Renal pelvis (tissue), 12 donors: ENCODE measurements around the gene ASB17. TPM values are rescaled to one million over a fixed set of nuclear protein-coding genes. Genes with fewer than 3 reads are reported as not detected.
"Not testable (repeated sequence)": the region's sequence is repeated elsewhere in the genome, so short reads cannot be mapped to it uniquely, and the experiment has no call there.

Experiments used
- DNase-seq: peaks from one replicate; pipeline ENCODE4 v3.0.0-alpha.2; 2013
- long read RNA-seq, 16 experiments: transcript quantifications; one replicate each; lab custom pipeline, GENCODE V29; 2026
- polyA plus RNA-seq, 3 donors: library from polyadenylated mRNA; unstranded; fragments of 120-200 nt; gene quantifications; one replicate each; pipeline ENCODE4 v1.2.1, GENCODE V29; 2013; ENCODE audit not compliant: insufficient read length in 3 of 3

ASB17 gene, protein sequence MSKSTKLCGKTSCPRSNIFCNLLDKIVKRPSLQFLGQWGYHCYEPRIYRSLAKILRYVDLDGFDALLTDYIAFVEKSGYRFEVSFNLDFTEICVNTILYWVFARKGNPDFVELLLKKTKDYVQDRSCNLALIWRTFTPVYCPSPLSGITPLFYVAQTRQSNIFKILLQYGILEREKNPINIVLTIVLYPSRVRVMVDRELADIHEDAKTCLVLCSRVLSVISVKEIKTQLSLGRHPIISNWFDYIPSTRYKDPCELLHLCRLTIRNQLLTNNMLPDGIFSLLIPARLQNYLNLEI
- polyA plus RNA-seq = not detected
- long read RNA-seq, donor 1 = 0 reads
- long read RNA-seq, donor 2 = 0 reads
- long read RNA-seq, donor 3 = 0 reads
- long read RNA-seq, donor 4 = 0 reads
- long read RNA-seq, donor 5 = 0 reads
- long read RNA-seq, donor 6 = 0 reads
- long read RNA-seq, donor 7 = 0 reads
- long read RNA-seq, donor 8 = 0 reads
- long read RNA-seq, donor 9 = 0 reads
- long read RNA-seq, donor 10 = 0 reads
- long read RNA-seq, donor 11 = 0 reads
- long read RNA-seq, donor 12 = 0 reads
- long read RNA-seq, donor 13 = 0 reads
- long read RNA-seq, donor 14 = 0 reads
- long read RNA-seq, donor 15 = 0 reads
- long read RNA-seq, donor 16 = 0 reads

DNA sequence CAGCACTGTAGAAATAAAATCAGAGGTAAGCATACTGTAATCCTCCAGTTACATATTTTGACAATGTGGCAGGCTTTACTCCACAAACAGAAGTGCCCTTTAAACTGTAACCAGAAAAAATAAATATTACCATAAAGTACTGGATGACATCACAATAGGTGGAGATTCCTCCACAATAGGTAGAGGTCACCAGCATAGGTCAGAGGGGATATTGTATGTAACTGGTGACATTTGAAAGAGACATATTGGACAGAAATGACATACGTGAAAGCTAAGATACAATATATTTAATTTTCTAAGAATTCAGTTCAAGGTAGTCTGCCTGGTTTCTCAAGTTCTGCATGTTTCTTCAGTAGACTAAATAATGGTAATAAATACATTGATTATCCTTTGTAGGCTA, at the start of gene ASB17:
ASB17 (minus strand) TSS at position 101 of the 400 bp plus-strand sequence. CDS start 113 bp downstream, outside the sequence.
- DNase-seq = no peak

DNA sequence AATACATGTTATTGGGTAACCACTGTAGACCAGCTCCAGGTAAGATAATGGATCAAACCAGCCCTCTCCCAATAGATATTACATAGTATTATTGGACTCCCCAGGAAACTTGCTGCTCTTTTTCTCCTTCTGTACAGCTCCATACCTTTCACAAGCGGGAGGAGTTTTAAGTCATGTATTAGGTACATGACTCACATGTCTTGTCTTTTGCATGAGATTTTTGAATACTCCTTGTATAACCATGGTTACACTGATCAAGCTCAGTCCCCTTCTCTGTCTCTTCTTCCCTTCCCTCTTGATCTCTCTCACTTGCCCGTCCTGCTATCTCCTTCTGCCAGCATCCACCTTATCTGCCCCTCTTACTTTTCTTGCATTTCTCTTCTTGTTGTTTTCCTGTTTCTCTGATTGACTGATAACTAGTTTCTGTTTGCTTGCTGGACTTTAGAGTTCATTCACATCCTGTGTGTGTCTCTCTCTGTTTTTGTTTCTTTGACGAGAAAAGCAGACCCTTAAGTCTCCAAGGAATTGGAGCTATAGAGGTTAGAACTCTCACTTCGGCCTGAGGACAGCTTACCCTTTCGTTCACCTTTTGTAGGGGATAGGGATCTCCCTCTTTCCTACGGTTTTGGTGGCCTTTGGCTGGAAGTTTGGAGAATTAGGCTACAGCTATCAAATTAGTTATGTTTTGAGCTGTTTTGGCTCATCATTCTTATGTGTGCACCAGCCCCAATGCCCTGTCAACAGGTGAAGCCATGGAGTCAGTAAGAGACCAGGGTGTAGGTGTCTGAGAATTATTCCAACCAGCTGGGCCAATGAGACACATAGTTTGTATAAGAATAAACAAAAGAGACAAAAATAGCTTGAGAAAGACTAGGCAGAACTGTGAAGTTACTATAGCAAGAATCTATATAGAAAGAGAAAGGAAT, 49.0 kb upstream of the ASB17 start:
- DNase-seq = no peak

DNA sequence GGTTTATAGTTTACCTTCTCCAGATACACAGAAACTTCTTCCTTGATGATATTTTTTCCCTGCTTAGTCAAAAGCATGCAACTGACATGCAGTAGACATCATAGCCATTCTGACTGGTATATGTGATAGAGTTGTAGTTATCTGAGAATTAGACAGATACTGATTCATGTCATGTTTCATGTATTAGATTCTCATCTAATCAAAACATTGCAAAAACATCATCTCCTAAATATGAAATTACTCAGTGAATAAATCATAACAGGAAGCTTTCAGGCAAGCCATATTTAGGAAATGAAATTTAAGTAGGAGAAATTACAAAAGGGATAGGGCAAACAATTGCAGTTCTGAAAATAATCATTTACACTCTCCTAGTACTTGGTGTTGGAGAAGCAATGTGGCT, 38.4 kb upstream of the ASB17 start:
- DNase-seq = no peak

DNA sequence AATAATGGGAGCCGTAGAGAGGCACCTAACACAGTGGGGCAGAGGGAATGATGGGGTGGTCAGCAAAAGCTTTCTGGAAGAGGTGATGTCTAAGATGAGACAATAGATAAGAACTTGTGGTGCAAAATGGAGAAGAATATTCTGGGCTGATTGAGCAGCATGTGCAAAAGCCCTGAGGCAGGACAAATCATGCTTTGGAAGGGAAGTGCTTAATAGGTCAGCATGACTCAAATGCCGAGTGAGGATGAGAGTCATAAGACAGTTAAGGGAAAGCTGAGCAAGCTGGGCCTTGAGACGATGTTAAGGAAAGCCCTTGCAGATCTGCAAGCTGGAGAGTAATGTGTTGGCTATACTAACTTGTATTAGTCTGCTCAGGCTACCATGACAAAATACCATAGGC, 37.3 kb upstream of the ASB17 start:
- DNase-seq = no peak

DNA sequence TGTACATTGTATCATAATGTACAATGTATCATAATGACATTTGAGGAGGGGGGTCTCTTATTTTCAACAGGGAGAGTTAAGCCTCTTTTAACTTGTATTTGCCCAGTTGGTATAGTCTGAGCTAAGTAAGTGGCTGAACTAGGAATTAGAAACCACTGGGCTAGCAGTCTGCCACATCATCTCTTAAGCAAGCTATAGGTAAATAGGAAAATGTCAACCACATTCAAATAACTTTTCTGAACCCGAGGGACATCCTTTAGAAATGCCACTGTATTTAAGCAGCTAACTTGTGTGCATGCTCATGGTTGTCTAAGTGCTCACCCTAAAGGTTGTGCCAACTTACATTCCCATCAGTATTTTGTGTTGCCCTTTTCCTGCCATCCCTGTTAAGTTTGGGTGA, 35.5 kb upstream of the ASB17 start:
- no peak for DNase-seq

DNA sequence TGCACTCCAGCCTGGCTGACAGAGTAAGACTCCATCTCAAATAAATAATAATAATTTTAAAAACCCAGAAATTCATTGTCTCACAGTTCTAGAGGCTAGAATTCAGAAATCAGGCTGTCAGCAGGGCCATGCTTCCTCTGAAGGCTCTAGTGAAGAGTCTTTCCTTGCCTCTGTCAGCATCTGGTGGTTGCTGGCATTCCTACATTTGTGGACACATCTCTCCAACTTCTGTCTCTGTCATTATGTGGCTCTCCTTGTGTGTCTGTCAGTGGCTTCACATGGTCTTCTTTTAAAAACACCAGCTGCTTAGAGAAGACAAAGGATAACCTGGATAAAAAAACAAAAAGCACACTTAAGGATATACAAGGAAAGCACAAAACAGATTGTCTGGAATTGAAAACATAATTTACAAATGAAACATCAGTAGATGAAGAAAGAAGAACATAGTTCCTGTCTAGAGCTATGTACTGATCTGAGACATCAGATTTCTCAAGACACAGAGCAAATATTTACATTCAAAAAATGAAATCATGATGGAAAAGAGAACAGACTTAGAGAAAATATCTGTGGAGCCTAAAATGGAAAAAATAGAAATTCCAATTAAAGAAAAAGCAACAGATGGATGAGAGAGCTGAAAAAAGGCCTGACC, 32.7 kb upstream of the ASB17 start:
- no peak for DNase-seq

DNA sequence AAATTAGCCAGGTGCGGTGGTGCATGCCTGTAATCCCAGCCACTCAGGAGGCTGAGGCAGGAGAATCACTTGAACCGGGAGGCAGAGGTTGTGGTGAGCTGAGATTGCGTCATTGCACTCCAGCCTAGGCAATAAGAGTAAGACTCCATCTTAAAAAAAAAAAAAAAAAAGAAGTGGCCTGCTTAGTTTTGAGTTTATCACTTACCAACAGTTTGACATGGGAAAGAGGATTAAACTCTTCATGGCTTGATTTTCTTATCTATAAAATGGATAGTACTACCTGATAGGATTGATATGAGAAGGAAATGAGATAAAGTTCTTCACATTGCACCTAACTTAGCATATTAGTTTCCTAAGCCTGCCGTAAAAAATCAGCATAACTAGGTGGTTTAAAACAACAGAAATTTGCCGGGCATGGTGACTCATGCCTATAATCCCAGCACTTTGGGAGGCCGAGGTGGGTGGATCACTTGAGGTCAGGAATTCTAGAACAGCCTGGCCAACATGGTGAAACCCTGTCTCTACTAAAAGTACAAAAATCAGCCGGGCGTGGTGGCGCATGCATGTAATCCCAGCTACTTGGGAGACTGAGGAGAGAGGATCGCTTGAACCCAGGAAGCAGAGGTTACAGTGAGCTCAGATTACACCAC, 32.0 kb upstream of the ASB17 start:
- not testable (repeated sequence) for DNase-seq

DNA sequence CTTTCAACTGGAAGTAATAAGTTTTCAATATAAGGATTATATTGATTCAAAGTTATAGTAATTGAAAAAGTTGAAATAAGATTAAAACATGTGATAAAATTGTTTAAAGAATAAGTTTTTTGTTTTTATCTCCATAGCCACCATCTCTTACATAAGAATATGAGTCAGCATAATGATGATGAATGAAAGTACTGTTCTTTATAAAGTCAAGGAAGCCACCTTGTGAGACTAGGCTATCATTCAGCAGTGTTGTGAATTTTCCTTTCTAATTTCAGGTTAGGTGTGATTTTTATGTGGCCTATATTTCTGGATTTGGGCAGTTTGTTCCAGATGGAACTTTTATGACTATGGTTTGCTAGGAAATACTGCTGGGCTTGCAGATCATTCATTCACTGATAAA, 22.4 kb upstream of the ASB17 start:
- DNase-seq = no peak

DNA sequence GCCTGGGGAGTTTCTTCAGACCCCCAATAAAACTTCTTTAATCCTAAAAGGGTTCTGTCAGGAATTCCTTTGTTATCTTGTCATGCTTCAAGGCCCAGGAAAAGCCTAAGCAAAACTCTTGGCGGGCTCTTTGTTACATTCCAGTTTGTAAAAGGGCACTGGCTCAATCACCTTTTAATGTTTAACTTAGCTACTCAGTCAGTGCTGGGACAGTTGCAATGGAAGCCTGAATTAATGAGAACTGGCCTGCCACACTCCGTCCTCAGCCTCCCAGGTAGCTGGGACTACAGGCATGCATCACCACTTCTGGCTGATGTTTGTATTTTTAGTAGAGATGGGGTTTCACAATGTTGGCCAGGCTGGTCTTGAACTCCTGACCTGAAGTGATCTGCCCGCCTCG, 21.3 kb upstream of the ASB17 start:
- peak; percentile 15 for DNase-seq

DNA sequence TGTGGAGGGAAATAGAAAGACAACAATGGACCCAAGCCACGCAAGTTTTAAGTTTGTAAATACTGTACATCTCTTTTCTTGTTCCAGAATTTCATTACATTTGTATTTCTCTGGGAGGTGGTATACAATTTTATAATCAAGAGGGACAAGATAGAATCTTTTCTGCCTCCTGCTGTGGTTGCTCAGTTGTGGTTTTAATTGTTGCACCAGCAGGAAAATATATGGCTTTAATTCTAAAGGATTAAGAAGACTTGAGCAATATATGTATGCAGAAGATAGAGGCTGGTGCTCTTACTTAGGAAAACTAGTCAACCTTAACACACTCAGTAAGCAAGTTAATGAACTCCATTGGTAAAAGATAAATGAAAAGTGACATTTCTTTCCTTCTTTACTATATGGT, 19.8 kb upstream of the ASB17 start:
- DNase-seq = no peak

DNA sequence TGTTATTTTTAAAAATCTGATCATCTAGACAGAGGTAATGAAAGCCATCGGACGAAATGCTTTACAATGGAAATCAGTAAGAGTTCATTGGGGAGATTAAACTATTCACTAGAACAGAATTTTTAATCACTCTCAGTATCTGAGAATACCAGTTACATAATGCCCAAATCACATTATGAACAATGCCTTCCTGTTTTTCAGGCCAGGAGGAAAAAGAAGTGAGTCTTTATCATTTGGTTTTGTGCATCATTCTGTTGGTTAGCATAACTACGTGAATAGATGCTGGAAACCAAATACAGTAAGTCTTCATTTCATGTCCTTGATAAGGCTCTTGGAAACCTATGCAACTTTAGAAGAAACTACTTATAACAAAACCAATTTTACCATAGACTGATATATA, 18.0 kb upstream of the ASB17 start:
- DNase-seq = no peak

DNA sequence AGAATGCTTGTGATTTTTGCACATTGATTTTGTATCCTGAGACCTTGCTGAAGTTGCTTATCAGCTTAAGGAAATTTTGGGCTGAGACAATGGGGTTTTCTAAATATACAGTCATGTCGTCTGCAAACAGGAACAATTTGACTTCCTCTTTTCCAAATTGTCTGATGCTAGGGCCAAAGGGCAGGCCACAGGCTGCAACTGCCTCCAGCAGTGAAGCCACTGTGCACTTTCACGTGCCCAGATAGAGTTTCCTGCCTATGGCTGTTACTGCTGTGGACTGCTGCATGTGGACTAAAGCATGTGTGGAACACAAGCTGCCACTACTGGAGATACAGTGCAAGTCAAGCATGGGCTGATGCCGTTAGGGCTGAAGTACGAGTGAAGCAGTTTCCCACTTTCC, 10.8 kb upstream of the ASB17 start:
- DNase-seq = not testable (repeated sequence)

DNA sequence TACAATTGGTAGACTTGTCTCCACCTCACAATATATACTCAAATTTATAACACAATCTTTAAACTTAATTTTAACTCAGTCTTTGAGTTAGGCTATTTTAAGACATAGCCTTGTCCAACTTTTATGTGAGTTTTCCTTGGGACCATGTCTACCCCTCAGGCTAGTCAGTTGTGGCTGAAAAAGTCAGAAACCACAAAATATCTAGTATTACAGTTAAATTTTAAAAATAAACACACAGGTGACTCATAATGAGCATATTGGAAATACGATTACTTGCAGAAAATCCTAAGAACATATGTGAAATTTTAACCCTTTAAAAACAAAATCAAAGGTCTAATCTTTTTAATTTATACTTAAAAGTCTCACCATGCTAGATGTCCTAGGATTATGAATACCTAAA, 4.8 kb upstream of the ASB17 start:
- no peak for DNase-seq

DNA sequence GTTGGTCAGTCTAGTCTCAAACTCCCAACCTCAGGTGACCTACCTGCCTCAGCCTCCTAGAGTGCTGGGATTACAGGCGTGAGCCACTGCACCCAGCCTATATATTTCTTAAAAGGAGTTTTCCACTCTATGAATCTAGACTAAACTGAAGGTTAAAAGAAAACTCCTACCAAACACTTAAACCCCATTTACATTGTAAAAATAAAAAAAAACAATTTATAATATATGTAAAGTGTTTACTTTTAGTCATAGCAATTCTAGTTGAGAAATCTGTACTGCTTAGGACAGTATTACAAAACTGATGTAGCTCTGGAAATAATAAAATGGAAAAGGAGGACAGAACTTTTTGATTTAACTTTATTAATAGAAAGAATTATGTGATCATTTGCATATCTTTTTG, 9.5 kb downstream of the ASB17 start:
- DNase-seq = no peak

DNA sequence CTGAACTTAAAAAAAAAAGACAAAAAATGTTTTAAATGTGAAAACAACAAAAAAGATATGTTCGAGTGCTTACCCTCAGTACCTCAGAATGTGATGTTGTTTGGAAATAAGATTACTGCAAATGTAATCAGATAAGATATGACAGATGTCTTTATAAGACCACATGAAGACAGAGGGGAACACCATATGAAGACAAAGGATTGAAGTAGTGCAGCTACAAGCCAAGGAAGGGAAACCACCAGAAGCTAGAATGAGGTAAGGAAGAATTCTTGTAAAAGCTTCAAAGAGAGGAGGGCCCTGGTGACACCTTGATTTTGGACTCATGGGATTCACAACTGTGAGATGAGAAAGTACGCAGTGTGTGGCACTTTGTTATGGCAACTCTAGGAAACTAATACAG, 15.4 kb downstream of the ASB17 start:
- DNase-seq = no peak

DNA sequence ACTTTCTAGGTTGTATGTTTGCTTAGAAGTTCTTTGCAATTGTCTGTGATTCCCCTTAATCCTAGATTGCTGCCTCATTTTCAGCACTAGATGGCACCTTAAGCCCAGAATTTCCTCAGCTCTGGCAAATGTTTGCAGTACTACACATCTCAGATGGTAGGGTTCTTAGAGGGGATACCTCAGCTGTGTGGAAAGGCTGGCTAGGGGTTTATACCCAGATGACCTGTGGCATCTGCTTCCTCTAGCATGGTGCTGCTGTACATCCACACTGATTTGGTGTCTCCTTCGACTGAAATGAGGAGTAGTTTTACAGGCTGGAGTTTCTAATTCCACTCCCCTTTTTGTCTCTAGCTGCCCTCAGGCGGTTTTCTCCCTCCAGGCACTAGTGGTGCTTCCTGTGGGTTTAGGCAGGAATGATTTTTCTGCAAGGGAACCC, 23.5 kb downstream of the ASB17 start:
- DNase-seq = peak; percentile 20

DNA sequence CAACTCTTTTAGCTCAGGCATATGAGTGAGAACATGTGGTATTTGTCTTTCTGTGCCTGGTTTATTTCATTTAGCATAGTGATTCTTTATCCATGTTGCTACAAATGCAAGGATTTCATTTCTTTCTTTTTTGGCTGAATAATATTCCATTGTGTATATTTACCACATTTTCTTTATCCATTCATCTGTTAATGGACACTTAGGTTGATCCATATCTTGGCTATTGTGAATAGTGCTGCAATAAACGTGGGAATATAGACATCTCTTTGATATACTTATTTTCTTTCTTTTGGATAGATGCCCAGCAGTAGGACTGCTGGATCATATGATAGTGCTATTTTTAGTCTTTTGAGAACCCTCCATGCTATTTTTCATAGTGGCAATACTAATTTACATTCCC, 30.8 kb downstream of the ASB17 start:
- DNase-seq = no peak

DNA sequence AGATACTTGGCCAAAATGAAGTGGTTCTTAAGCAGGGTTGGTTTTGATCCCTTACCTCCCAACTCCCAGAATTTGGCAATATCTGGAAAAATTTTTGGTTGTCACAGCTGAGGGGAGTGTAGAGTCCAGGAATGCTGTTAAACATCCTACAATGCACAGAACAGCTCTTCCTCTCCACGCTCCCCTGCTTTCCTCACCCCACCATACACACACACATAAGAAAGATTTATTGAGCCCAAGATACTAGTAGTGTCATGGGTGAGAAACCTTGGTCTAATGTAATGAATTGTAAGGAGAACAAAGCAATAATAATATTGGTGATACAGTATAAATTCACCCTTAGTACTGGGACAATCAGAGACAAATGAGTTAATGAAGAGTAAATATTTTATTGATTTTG, 47.8 kb downstream of the ASB17 start:
- DNase-seq = no peak

DNA sequence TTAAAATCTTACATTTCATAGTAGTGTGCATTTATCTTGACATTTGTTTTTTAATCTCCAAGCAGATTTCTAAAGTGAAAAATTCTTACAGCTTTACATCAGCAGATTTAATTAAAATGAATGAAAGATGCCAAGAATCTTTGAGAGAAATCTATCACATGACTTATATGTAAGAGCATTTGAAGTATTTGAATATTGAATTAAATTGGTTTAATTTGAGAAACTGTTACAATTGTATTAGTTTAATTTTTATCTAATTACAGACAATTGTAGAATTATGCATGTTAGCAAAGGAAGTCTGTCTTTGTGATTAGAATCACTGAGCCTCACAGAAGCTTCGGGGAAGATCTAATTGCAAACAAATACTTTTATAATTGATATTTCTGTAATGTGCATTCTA, 52.2 kb downstream of the ASB17 start:
- DNase-seq = no peak

DNA sequence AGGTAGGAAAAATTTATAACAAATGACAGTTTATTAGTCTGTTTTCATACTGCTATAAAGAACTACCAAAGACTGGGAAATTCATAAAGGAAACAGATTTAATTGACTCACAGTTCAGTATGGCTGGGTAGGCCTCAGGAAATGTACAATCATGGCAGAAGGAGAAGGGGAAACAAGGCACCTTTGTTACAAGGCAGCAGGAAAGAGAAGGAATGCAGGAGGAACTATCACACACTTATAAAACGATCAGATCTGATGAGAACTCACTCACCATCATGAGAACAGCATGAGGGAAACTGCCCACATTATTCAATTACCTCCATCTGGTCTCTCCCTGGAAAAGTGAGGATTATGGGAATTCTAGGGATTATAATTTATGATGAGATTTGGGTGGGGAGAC, 61.3 kb downstream of the ASB17 start:
- DNase-seq = no peak
